Measurements from ENCODE around the gene TYRP1.

The TYRP1 gene

DNA sequence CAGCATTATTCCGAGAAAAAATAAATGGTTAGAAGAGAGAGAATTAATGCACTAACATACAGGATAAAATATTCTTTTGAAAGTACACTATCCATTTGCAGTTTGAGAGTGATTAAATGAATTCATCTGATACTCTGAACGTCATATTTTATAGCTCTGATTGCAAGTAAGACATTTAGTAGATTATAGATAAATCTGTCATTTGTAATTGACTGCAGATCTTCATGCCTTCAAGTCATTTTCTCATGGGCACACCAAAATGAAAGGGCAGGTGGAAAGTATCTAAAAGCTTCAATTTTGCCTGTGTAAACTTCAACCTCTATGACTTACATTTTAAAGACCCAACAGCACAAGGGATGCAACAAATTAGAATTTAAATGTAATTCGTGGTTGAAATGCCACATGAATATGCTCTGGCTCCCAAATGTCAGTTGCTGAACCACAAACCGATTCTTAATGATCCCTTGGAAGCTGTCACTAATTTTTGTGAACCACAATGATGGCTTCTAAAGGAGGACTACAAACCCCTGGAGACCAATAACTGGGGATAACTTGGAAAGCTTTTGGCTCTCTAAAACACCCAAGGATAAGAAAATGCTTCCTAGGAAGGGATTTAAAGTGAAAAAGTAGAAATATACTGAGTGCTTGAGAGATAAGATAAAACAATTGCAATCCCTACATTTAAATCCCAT, 3.9 kb downstream of the TYRP1 start:
- DNase-seq (ENCODE audit: low read depth, low spot score), result no peak

- no peak for DNase-seq (ENCODE audit: low read depth, low spot score)
Measured at GRCh38 chr9:12697719-12698118, 4.5 kb downstream of the TYRP1 start.

DNA sequence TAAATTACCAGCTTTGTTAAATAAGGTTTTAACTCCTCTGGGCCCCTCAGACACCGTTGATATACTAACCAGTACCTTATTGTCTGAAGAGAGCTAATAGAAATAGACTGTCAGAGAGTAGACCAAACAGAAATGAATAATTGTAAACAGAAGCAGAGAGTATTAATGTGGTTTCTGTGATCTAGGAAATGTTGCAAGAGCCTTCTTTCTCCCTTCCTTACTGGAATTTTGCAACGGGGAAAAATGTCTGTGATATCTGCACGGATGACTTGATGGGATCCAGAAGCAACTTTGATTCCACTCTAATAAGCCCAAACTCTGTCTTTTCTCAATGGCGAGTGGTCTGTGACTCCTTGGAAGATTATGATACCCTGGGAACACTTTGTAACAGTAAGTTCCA, 5.1 kb downstream of the TYRP1 start:
- DNase-seq (ENCODE audit: low read depth, low spot score), result no peak

DNA sequence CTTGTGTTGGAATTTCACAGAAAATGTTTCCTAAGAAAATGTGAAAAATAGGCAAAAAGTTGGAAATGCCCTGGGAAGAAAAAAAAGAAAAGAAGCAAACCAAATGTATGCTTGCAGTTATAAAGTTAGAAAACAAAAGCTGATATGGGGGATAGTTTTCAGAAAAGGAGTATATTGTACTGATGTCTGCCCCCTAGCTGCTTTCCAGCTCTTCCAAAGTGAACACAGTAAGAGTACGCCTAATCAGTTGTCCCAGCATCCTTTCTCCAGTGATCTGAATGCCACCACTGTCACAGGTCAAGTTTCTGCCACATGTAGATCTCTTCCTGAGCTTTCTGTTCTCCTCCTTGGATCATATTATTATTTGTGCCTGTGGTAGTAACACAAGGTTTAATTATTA, 5.8 kb downstream of the TYRP1 start:
- DNase-seq (ENCODE audit: low read depth, low spot score), result no peak

DNA sequence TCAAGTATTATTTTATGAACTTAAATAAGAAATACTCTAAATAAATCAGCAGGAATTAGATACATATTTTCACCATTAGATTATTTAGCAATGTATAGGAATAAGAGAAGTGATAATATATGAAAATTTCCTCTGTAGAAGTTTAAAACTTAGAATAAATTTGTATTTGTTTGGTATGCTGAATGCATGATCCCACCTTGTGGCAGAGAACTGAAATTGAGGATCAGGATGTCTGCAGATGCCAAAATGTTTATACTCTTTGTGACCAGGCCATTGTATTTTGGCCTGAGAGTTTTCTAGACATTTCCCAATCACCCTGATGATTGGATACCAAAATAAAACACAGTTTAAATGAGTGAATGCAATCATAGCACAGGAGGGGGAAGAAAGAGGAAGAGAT, 6.3 kb downstream of the TYRP1 start:
- no peak for DNase-seq (ENCODE audit: low read depth, low spot score)

GRCh38 chr9:12701126-12701525, 7.9 kb downstream of the TYRP1 start:
- DNase-seq (ENCODE audit: low read depth, low spot score), result no peak

- peak; percentile 13 for DNase-seq (ENCODE audit: low read depth, low spot score)
Measured at GRCh38 chr9:12702160-12702758, 9.1 kb downstream of the TYRP1 start.

DNA sequence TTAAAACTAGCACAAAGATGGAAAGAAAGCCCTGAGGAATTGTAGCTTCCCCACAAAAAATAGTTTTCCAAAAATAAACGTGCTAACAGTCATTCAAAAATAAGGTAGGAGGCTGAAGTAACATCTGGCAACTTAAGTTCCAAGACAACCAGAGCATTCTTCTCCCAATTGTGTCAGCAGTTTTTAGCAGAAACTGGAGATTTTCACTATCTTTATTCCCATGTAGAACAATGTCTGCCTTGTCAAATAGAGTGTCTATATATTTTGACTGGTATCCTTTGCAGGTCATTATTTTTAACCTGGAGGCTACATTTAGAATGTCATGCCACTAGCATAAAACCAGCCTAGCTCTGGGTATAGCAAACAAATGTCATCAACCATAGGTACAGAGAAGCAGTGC, 10.8 kb downstream of the TYRP1 start:
- DNase-seq (ENCODE audit: low read depth, low spot score), result no peak

- DNase-seq (ENCODE audit: low read depth, low spot score), result no peak
Measured at GRCh38 chr9:12705738-12706391, 12.7 kb downstream of the TYRP1 start.

GRCh38 chr9:12708562-12709298, 15.5 kb downstream of the TYRP1 start:
- DNase-seq (ENCODE audit: low read depth, low spot score), result no peak

- no peak for DNase-seq (ENCODE audit: low read depth, low spot score)
Measured at GRCh38 chr9:12712532-12712931, 19.3 kb downstream of the TYRP1 start.

GRCh38 chr9:12715268-12715667, 22.1 kb downstream of the TYRP1 start:
- DNase-seq (ENCODE audit: low read depth, low spot score), result no peak

DNA sequence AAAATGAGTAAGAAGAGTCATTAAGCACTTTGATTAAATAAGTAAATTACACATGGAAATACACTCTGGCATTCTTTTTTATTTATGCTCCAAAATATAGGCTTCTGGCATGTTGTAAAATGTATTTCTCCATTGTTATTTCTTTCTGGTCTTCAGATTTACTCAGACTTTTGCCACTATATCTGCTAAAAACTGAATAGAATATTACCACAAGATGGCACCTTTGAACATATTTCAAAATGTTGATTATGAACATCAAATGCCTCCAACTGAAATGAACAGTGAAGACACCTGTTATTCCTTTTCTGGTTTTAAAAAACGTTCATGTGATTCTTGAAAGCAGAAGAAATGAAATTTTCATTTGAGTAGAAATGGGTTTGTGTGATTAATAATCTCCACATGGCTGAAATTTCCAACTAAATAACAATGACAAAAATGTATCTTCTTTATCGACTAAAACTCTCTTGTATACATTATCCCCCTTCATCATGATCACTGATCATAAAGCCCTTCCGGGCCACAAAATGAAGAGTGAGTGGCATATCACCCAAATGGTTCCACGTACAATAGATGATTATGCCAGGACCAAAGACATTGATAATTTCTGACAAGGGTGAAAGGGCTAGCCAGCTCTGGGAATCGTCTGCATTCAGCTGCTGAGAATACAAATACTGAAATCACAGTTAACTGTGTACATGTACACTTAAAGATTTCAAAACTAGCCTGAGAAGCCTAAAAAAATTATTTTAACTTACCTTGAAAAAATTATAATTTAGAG, 23.8 kb downstream of the TYRP1 start:
- no peak for DNase-seq (ENCODE audit: low read depth, low spot score)

GRCh38 chr9:12717907-12718306, 24.7 kb downstream of the TYRP1 start:
- no peak for DNase-seq (ENCODE audit: low read depth, low spot score)

GRCh38 chr9:12718482-12719026, 25.4 kb downstream of the TYRP1 start:
- no peak for DNase-seq (ENCODE audit: low read depth, low spot score)

DNA sequence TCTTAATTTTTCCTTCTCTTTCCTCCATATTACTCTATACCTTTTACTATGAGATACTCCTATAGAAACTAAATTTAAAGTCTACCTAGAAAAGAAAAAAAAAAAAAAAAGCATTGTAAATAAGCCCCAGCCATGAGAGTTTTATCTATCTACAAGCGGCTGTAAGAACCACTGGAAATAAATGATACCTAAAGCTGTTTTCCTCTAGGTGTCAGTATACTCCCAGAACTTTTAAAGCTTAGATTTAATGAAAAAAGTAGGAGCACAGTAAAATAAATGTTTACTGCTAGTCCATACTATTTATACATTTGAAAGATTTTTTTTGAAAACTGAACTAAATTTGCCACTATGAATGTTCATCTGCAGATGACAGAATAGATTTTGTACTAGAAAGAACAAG, 26.2 kb downstream of the TYRP1 start:
- peak; percentile 6 for DNase-seq (ENCODE audit: low read depth, low spot score)

GRCh38 chr9:12720551-12720950, 27.4 kb downstream of the TYRP1 start:
- DNase-seq (ENCODE audit: low read depth, low spot score), result no peak

GRCh38 chr9:12722131-12722530, 28.9 kb downstream of the TYRP1 start:
- no peak for DNase-seq (ENCODE audit: low read depth, low spot score)

- DNase-seq (ENCODE audit: low read depth, low spot score), result peak; percentile 4
Measured at GRCh38 chr9:12723409-12724028, 30.3 kb downstream of the TYRP1 start.

DNA sequence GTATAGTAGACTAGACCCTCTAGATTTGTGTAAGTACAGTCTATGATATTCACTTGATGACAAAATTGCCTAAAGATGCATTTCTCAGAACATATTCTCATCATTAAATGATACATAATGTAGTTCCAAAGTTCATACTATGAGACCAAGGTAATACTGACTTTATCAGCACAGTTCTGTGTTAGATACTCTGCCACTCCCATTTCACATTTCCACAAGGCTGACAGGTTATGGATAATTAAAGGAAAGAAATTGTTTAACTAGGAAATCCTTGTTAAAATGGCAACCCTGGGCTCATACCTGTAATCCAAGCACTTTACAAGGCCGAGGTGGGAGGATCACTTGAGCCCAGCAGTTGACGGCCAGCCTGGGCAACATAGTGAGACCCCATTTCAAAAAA, 33.6 kb downstream of the TYRP1 start:
- DNase-seq (ENCODE audit: low read depth, low spot score), result no peak

- DNase-seq (ENCODE audit: low read depth, low spot score), result no peak
Measured at GRCh38 chr9:12730198-12730597, 37.0 kb downstream of the TYRP1 start.
